ENCODE measurements around the gene BRMS1. TPM values are rescaled to one million over a fixed set of nuclear protein-coding genes. Genes with fewer than 3 reads are reported as not detected.
A peak's percentile ranks its signal among the peaks of the same experiment; 100 is the strongest.

The BRMS1 gene
- total and polyA plus RNA-seq, 10 of the 15 experiments (the other 5 are each of a cell fraction or from before 2014, with no cell fraction given): 2.1 to 85.3 (median 48.5) TPM

GRCh38 chr11:66287889-66288670 is 56.8 kb downstream of the BRMS1 start:
- Histone ChIP-seq H3K9ac (ENCODE audit: control insufficient read depth, insufficient read depth, low read length) (peak overlapping the region; percentile 95), H3K4me3 (peak overlapping the region; percentile 83)
- WGBS (ENCODE audit: insufficient coverage, insufficient replicate concordance, low lambda C conversion rate, missing lambda C conversion rate): 22% methylated on average over 20 of the region's 20 CpGs

More at GRCh38 chr11:66287889-66288670, 56.8 kb downstream of the BRMS1 start:
- Histone ChIP-seq H3K27ac (ENCODE audit: control insufficient read depth, insufficient read depth) (peak overlapping the region; percentile 87), H3K79me2 (ENCODE audit: control insufficient read depth, insufficient read depth, low read length) (peaks cover 12% of the 10 kb centered on the region), H3K9me3 (replicated peaks; ENCODE audit: control insufficient read depth, insufficient read depth, low read length) (no peaks in the 10 kb centered on the region), H2AFZ (ENCODE audit: control insufficient read depth, low read depth, low read length) (peak overlapping the region; percentile 81), H3K27me3 (replicated peaks in 1 of 2; ENCODE audit: control insufficient read depth in 2 of 2, insufficient read depth in 2 of 2, low read length in 1 of 2) (peaks cover 2 to 6% of the 10 kb centered on the region in 2 experiments; a peak in 2 of 4 replicates), H3K4me2 (ENCODE audit: control insufficient read depth, insufficient read depth) (peak overlapping the region; percentile 96), H3K4me1 (ENCODE audit: control insufficient read depth, insufficient read depth, low read length) (peaks cover 16% of the 10 kb centered on the region), H4K20me1 (ENCODE audit: control insufficient read depth, insufficient read depth) (no peaks in the 10 kb centered on the region; the same call in 1 of the 2 replicates), H3K36me3 (ENCODE audit: control insufficient read depth in 2 of 2, insufficient read depth in 2 of 2, low read length in 1 of 2) (no peaks in the 10 kb centered on the region; a peak in 1 of 4 replicates)
- ATAC-seq (peak; percentile 5; the same call in 2 of the 3 replicates), FAIRE-seq (no peak), DNase-seq (ENCODE audit: low read depth, low spot score) (no peak)
- in situ Hi-C loops (cut with MboI) (no loop called here), intact Hi-C loops (cut with micrococcal nuclease; ENCODE audit: unreplicated experiment) (no loop called here)
- TSS peak; percentile 60 for BruUV-seq (replicated peaks)
- SMC1A ChIA-PET (ENCODE audit: uncharacterized antibody, unreplicated experiment): interaction anchor here (0.7 to 2.1 kb wide), 6 partner anchors 16 to 137 kb away, joined by 3 to 6 read pairs (median 4); no protein-coding TSS in a partner anchor
- POLR2A ChIA-PET: interaction anchor here (0.6 to 2.4 kb wide), 6 partner anchors 18 to 236 kb away, joined by 3 to 26 read pairs (median 6); partner anchors contain the start of genes BRMS1, RAB1B and SF3B2
- RAD21 ChIA-PET (ENCODE audit: unreplicated experiment): interaction anchor here (0.5 to 2.0 kb wide), 6 partner anchors 24 to 178 kb away, joined by 4 to 28 read pairs (median 6); partner anchors contain the start of genes BRMS1 and PELI3
- CTCF ChIA-PET: interaction anchor here (0.7 to 2.7 kb wide), 14 partner anchors 8 to 219 kb away, joined by 3 to 21 read pairs (median 5); partner anchors contain the start of genes RAB1B and RIN1
- TF ChIP-seq LARP7 (IDR thresholded peaks at IDR 0.05) (no peak), ZNF384 (IDR thresholded peaks at IDR 0.05; ENCODE audit: borderline replicate concordance, low read depth, low read length) (no peak), IKZF2 (IDR thresholded peaks at IDR 0.05) (0 out of 4 replicates have a peak, but pooled peaks of 1 of the 2 experiments have one; percentile 9), ZNF24 (IDR thresholded peaks at IDR 0.05) (no peak)

Small RNA genes lying within 50 kb of the gene (small RNA-seq; reads per million reads assigned to genes)
- gene RF00017: not detected
- not detected for gene RNU1-84P

Other genes with a start within 250 kb of the BRMS1 start
Only the 7 nearest of the 19 such genes appear.
- 0.38 and 0.62 TPM in 2 replicates for gene CNIH2, start 66.9 kb downstream of the BRMS1 start, total RNA-seq (2014; rRNA removed)
- 0.23 and 0.27 TPM in 2 replicates for gene CNIH2, start 66.9 kb downstream of the BRMS1 start, total RNA-seq (2014; rRNA removed; fragmentation: Illumina TruSeq; extraction: Trizol)
- 1.2 and 2.0 TPM in 2 replicates for gene CNIH2, start 66.9 kb downstream of the BRMS1 start, total RNA-seq (2021)
- gene CNIH2, start 66.9 kb downstream of the BRMS1 start, polyA plus RNA-seq (2011; rRNA removed): 0.73 and 0.76 TPM in 2 replicates
- 0.82 and 0.90 TPM in 2 replicates for gene CNIH2, start 66.9 kb downstream of the BRMS1 start, polyA plus RNA-seq (2014; fragmentation: Illumina TruSeq; extraction: Trizol)
- gene CNIH2, start 66.9 kb downstream of the BRMS1 start, polyA plus RNA-seq (2014; fragmentation: Nextera tagmentation; extraction: Ambion mirVana): under 1 TPM in 1 of 2 experiments, not detected in 1; 0.07 TPM
- 1.0 and 1.3 TPM in 2 replicates for gene CNIH2, start 66.9 kb downstream of the BRMS1 start, polyA plus RNA-seq (2014; rRNA removed)
- gene CNIH2, start 66.9 kb downstream of the BRMS1 start, polyA plus RNA-seq (2016; fragmentation: Nextera tagmentation; extraction: Ambion mirVana): under 1 TPM in 1 of 2 experiments, not detected in 1; 0.19 TPM
- gene YIF1A, start 56.0 kb downstream of the BRMS1 start, total RNA-seq (2014; rRNA removed): 97.7 and 123 TPM in 2 replicates
- 30.4 and 37.3 TPM in 2 replicates for gene YIF1A, start 56.0 kb downstream of the BRMS1 start, total RNA-seq (2014; rRNA removed; fragmentation: Illumina TruSeq; extraction: Trizol)
- gene YIF1A, start 56.0 kb downstream of the BRMS1 start, total RNA-seq (2021): 84.0 and 91.0 TPM in 2 replicates
- 17.2 and 40.2 TPM in 2 replicates for gene YIF1A, start 56.0 kb downstream of the BRMS1 start, polyA plus RNA-seq (2011; rRNA removed)
- 40.0 and 52.5 TPM in 2 replicates for gene YIF1A, start 56.0 kb downstream of the BRMS1 start, polyA plus RNA-seq (2014; fragmentation: Illumina TruSeq; extraction: Trizol)
- 10 to 100 TPM in 1 of 2 experiments, 1 to 10 TPM in 1; 6.6 to 17.5 TPM for gene YIF1A, start 56.0 kb downstream of the BRMS1 start, polyA plus RNA-seq (2014; fragmentation: Nextera tagmentation; extraction: Ambion mirVana)
- 93.2 and 96.0 TPM in 2 replicates for gene YIF1A, start 56.0 kb downstream of the BRMS1 start, polyA plus RNA-seq (2014; rRNA removed)
- 100 to 1,000 TPM; 111 to 128 TPM for gene YIF1A, start 56.0 kb downstream of the BRMS1 start, polyA plus RNA-seq (2016; fragmentation: Nextera tagmentation; extraction: Ambion mirVana)
- gene TMEM151A, start 53.2 kb downstream of the BRMS1 start, total RNA-seq (2014; rRNA removed): not detected in 2 replicates
- not detected in 2 replicates for gene TMEM151A, start 53.2 kb downstream of the BRMS1 start, total RNA-seq (2014; rRNA removed; fragmentation: Illumina TruSeq; extraction: Trizol)
- 0.11 TPM in 1 of 2 replicates, not detected in the other for gene TMEM151A, start 53.2 kb downstream of the BRMS1 start, total RNA-seq (2021)
- not detected in 2 replicates for gene TMEM151A, start 53.2 kb downstream of the BRMS1 start, polyA plus RNA-seq (2011; rRNA removed)
- not detected in 2 replicates for gene TMEM151A, start 53.2 kb downstream of the BRMS1 start, polyA plus RNA-seq (2014; fragmentation: Illumina TruSeq; extraction: Trizol)
- not detected for gene TMEM151A, start 53.2 kb downstream of the BRMS1 start, polyA plus RNA-seq (2014; fragmentation: Nextera tagmentation; extraction: Ambion mirVana)
- 0.04 TPM in 1 of 2 replicates, not detected in the other for gene TMEM151A, start 53.2 kb downstream of the BRMS1 start, polyA plus RNA-seq (2014; rRNA removed)
- gene TMEM151A, start 53.2 kb downstream of the BRMS1 start, polyA plus RNA-seq (2016; fragmentation: Nextera tagmentation; extraction: Ambion mirVana): not detected
- not detected in 2 replicates for gene CD248, start 28.1 kb downstream of the BRMS1 start, total RNA-seq (2014; rRNA removed)
- not detected in 2 replicates for gene CD248, start 28.1 kb downstream of the BRMS1 start, total RNA-seq (2014; rRNA removed; fragmentation: Illumina TruSeq; extraction: Trizol)
- 0.13 and 0.21 TPM in 2 replicates for gene CD248, start 28.1 kb downstream of the BRMS1 start, total RNA-seq (2021)
- gene CD248, start 28.1 kb downstream of the BRMS1 start, polyA plus RNA-seq (2011; rRNA removed): not detected in 2 replicates
- not detected in 2 replicates for gene CD248, start 28.1 kb downstream of the BRMS1 start, polyA plus RNA-seq (2014; fragmentation: Illumina TruSeq; extraction: Trizol)
- not detected for gene CD248, start 28.1 kb downstream of the BRMS1 start, polyA plus RNA-seq (2014; fragmentation: Nextera tagmentation; extraction: Ambion mirVana)
- gene CD248, start 28.1 kb downstream of the BRMS1 start, polyA plus RNA-seq (2014; rRNA removed): not detected in 2 replicates
- gene CD248, start 28.1 kb downstream of the BRMS1 start, polyA plus RNA-seq (2016; fragmentation: Nextera tagmentation; extraction: Ambion mirVana): under 1 TPM; 0.10 to 0.20 TPM
- gene RIN1, start 8.7 kb downstream of the BRMS1 start, total RNA-seq (2014; rRNA removed): 0.11 and 0.49 TPM in 2 replicates
- 0.09 and 0.13 TPM in 2 replicates for gene RIN1, start 8.7 kb downstream of the BRMS1 start, total RNA-seq (2014; rRNA removed; fragmentation: Illumina TruSeq; extraction: Trizol)
- gene RIN1, start 8.7 kb downstream of the BRMS1 start, total RNA-seq (2021): 0.48 and 0.69 TPM in 2 replicates
- gene RIN1, start 8.7 kb downstream of the BRMS1 start, polyA plus RNA-seq (2011; rRNA removed): 0.04 and 0.22 TPM in 2 replicates
- gene RIN1, start 8.7 kb downstream of the BRMS1 start, polyA plus RNA-seq (2014; fragmentation: Illumina TruSeq; extraction: Trizol): 0.41 TPM in 1 of 2 replicates, not detected in the other
- gene RIN1, start 8.7 kb downstream of the BRMS1 start, polyA plus RNA-seq (2014; fragmentation: Nextera tagmentation; extraction: Ambion mirVana): under 1 TPM in 1 of 2 experiments, not detected in 1; 0.04 TPM
- gene RIN1, start 8.7 kb downstream of the BRMS1 start, polyA plus RNA-seq (2014; rRNA removed): 0.47 and 0.54 TPM in 2 replicates
- gene RIN1, start 8.7 kb downstream of the BRMS1 start, polyA plus RNA-seq (2016; fragmentation: Nextera tagmentation; extraction: Ambion mirVana): under 1 TPM; 0.15 to 0.43 TPM
- 6.3 and 7.2 TPM in 2 replicates for gene B4GAT1, start 2.5 kb upstream of the BRMS1 start, total RNA-seq (2014; rRNA removed)
- 2.3 and 2.4 TPM in 2 replicates for gene B4GAT1, start 2.5 kb upstream of the BRMS1 start, total RNA-seq (2014; rRNA removed; fragmentation: Illumina TruSeq; extraction: Trizol)
- 5.7 and 5.9 TPM in 2 replicates for gene B4GAT1, start 2.5 kb upstream of the BRMS1 start, total RNA-seq (2021)
- gene B4GAT1, start 2.5 kb upstream of the BRMS1 start, polyA plus RNA-seq (2011; rRNA removed): 2.1 and 3.6 TPM in 2 replicates
- 1.4 and 1.9 TPM in 2 replicates for gene B4GAT1, start 2.5 kb upstream of the BRMS1 start, polyA plus RNA-seq (2014; fragmentation: Illumina TruSeq; extraction: Trizol)
- gene B4GAT1, start 2.5 kb upstream of the BRMS1 start, polyA plus RNA-seq (2014; fragmentation: Nextera tagmentation; extraction: Ambion mirVana): 1 to 10 TPM in 1 of 2 experiments, under 1 TPM in 1; 0.55 to 1.5 TPM
- 5.0 and 5.7 TPM in 2 replicates for gene B4GAT1, start 2.5 kb upstream of the BRMS1 start, polyA plus RNA-seq (2014; rRNA removed)
- gene B4GAT1, start 2.5 kb upstream of the BRMS1 start, polyA plus RNA-seq (2016; fragmentation: Nextera tagmentation; extraction: Ambion mirVana): 10 to 100 TPM in 1 of 2 experiments, 1 to 10 TPM in 1; 9.4 to 11.1 TPM
- 2.2 TPM in 2 replicates for gene SLC29A2, start 26.7 kb upstream of the BRMS1 start, total RNA-seq (2014; rRNA removed)
- gene SLC29A2, start 26.7 kb upstream of the BRMS1 start, total RNA-seq (2014; rRNA removed; fragmentation: Illumina TruSeq; extraction: Trizol): 1.5 TPM in 2 replicates
- 4.7 and 6.0 TPM in 2 replicates for gene SLC29A2, start 26.7 kb upstream of the BRMS1 start, total RNA-seq (2021)
- 1.5 and 3.4 TPM in 2 replicates for gene SLC29A2, start 26.7 kb upstream of the BRMS1 start, polyA plus RNA-seq (2011; rRNA removed)
- gene SLC29A2, start 26.7 kb upstream of the BRMS1 start, polyA plus RNA-seq (2014; fragmentation: Illumina TruSeq; extraction: Trizol): 2.7 and 3.5 TPM in 2 replicates
- under 1 TPM; 0.27 to 0.44 TPM for gene SLC29A2, start 26.7 kb upstream of the BRMS1 start, polyA plus RNA-seq (2014; fragmentation: Nextera tagmentation; extraction: Ambion mirVana)
- 7.5 and 7.7 TPM in 2 replicates for gene SLC29A2, start 26.7 kb upstream of the BRMS1 start, polyA plus RNA-seq (2014; rRNA removed)
- gene SLC29A2, start 26.7 kb upstream of the BRMS1 start, polyA plus RNA-seq (2016; fragmentation: Nextera tagmentation; extraction: Ambion mirVana): 1 to 10 TPM; 1.9 to 2.1 TPM

All from GM12878 (cell line).